Ectodermal cell (in vitro differentiated cells): ENCODE results near the gene SIK3.

Experiments
- H3K27ac ChIP-seq: 2 replicates; pipeline ENCODE4 v1.7.0; 2013; ENCODE audit warnings: mild to moderate bottlenecking, low read depth, low read length; ENCODE audit not compliant: insufficient read depth, poor library complexity, severe bottlenecking
- H3K27me3 ChIP-seq: 2 replicates; pipeline ENCODE4 v1.7.0; 2013; ENCODE audit warnings: mild to moderate bottlenecking, low read length; ENCODE audit not compliant: insufficient read depth, control insufficient read depth, poor library complexity, severe bottlenecking
- H3K36me3 ChIP-seq: one replicate; pipeline ENCODE4 v1.7.0; 2013; ENCODE audit warnings: low read length; ENCODE audit not compliant: control insufficient read depth, insufficient read depth
- H3K4me1 ChIP-seq: one replicate; pipeline ENCODE4 v1.7.0; 2013; ENCODE audit warnings: low read length; ENCODE audit not compliant: control insufficient read depth, insufficient read depth
- H3K4me3 ChIP-seq: 2 replicates; pipeline ENCODE4 v1.7.0; 2013; ENCODE audit warnings: low read depth, low read length, control low read depth; ENCODE audit not compliant: insufficient read depth
- H3K9me3 ChIP-seq: 2 replicates; pipeline ENCODE4 v1.7.0; 2013; ENCODE audit warnings: mild to moderate bottlenecking, low read length, moderate library complexity; ENCODE audit not compliant: control insufficient read depth
- WGBS, 2 experiments: methylation state at CpG; one replicate each; pipeline ENCODE4 v1.1.7; 2013; ENCODE audit warnings: missing lambda C conversion rate in 2 of 2; 5-methylcytosine and 5-hydroxymethylcytosine counted together

The SIK3 gene

DNA sequence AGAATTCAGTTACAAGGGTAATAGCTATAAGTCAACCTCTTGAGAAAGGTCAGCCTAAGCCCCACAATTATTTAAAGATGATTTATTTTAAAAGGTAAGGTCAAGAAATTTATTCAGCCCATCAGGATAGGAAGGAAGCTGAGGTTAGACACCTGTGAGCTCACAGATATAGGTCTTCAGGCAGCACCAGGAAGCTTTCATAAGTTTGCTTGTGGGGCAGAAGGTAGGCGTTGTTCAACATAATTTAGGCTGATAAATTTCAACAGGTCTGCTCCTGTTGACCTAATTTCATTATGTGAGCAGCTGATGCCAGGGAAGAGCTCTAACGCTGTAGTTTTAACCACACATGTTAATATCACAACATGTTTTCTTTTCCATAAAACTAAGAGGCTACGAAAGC, 142.7 kb downstream of the SIK3 start:
- peaks cover 3% of the 10 kb centered on the region for H3K4me1 ChIP-seq
- H3K4me3 ChIP-seq: no peak overlapping the region
- H3K27me3 ChIP-seq: no peaks in the 10 kb centered on the region
- peaks cover 4% of the 10 kb centered on the region for H3K36me3 ChIP-seq
- no peaks in the 10 kb centered on the region for H3K9me3 ChIP-seq
- 89 to 95% methylated on average over 3 of the region's 3 CpGs for WGBS, 2 experiments
- H3K27ac ChIP-seq: no peak overlapping the region

DNA sequence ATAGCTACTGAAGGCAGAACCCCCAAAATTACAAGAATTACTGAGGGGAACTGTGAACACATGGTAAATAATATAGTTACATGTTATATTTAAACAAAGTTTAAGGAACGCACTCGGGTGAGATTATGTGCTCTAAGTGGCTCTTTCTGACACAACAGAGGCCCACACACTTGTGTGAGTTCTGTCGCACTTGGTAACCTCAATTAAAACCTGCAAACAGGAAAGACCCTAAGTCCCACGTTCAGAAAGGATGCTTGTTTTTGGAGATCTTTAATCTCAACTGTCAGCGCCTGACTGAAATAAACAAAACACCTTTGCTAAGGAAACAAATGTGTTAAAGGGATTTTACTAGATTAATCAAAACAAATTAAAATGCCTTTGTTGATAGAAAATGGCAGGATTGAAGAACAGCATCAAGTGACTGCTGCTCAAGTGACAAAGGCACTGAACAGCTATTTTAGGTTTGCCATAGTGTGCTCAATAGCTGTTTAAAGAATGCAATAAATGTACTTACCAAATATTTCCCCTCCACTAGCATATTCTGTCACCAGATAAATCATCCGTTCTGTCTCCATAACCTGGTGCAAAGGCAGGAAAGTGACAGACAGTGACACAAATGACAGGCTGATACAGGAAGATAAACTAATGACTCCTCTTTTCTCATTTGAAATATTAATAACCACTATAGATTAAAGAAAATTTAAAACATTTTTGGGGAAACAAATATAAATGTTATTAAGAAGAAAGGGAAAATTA, 144.5 kb downstream of the SIK3 start:
- Histone ChIP-seq H3K4me3 (no peak overlapping the region), H3K9me3 (no peaks in the 10 kb centered on the region), H3K4me1 (peaks cover 3% of the 10 kb centered on the region), H3K36me3 (peaks cover 4% of the 10 kb centered on the region), H3K27me3 (no peaks in the 10 kb centered on the region), H3K27ac (no peak overlapping the region)
- WGBS, 2 experiments: 92 to 95% methylated on average over 6 of the region's 6 CpGs

DNA sequence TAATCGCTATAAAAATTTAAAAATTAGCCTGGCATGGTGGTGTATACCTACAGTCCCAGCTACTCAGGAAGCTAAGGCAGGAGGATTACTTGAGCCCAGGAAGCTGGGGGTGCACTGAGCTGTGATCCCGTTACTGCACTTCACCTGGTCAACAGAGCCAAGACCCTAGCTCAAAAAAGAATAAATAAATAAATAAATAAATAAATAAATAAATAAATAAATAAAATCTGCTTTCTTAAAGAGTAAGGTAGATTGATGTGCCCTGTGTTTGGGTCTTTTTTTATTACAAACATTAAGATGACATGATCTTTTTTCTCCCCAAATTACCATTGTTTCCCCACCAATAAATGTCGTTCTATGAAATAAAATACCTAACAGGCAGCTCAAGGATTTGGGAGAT, 146.5 kb downstream of the SIK3 start:
- 87 to 88% methylated on average over 2 to 3 of the region's 3 CpGs for WGBS, 2 experiments
- Histone ChIP-seq H3K36me3 (peaks cover 4% of the 10 kb centered on the region), H3K4me3 (no peak overlapping the region)

DNA sequence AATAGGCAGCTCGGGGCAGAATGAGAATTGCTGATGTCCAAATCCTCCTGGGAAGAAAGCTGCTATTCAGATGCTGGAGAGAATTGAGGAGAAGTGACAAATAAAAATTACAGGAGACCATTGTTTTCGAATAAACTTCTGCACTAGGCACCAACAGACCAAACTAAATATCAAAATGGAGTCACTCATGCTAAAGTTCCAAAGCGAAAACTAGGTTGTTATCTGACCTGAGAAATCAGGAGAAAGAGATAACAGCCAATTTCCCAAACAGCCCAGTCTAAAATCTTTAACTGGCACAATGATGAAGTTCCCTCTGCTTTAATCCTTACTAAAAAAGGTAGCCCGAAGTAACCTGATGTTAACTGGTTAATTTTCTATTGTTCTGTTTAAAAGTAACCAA, 148.0 kb downstream of the SIK3 start:
- peaks cover 4% of the 10 kb centered on the region for H3K36me3 ChIP-seq
- H3K4me1 ChIP-seq: no peaks in the 10 kb centered on the region
- H3K4me3 ChIP-seq: no peak overlapping the region
- no peaks in the 10 kb centered on the region for H3K27me3 ChIP-seq
- WGBS, 2 experiments: 98 to 100% methylated on average over 4 of the region's 4 CpGs
- H3K9me3 ChIP-seq: no peaks in the 10 kb centered on the region
- H3K27ac ChIP-seq: no peak overlapping the region

More for the DNA sequence above, 146.5 kb downstream of the SIK3 start:
- Histone ChIP-seq H3K4me1 (peaks cover 3% of the 10 kb centered on the region), H3K27ac (no peak overlapping the region), H3K9me3 (no peaks in the 10 kb centered on the region), H3K27me3 (no peaks in the 10 kb centered on the region)

DNA sequence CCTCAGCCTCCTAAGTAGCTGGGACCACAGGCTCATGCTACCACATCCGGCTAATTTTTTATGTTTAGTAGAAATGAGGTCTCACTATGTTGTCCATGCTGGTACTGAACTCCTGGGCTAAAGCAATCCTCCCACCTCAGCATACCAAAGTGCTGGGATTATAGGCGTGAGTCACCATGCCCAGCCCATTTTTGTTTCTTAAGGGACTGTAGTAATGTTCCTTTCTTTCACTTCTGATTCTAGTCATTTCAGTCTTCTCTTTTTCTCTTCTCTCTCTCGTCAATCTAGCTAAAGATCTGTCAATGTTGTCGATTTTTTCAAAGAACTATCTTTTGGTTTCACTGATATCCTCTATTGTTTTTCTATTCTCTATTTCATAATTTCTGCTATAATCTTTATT, 149.8 kb downstream of the SIK3 start:
- H3K4me1 ChIP-seq: no peaks in the 10 kb centered on the region
- 96% methylated on average over 4 of the region's 4 CpGs for WGBS, 2 experiments
- no peaks in the 10 kb centered on the region for H3K27me3 ChIP-seq

DNA sequence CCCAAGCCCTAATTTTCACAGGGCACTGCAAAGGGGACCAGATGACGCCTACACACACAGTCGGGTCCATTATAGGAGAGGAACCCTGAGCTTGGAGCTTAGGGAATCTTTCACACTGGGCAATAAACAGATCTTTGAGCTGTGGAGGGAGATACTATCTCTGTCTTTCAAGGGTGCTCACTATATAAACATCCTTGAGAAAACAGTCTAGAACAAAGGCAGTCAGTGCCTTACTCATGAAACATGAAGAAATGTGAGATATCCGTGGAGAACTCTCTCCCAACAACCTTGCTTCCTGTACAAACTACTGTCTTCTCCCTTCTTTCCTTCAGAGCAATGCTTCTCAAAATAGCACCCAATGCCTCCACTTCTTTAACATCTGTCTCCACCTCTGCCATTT, 151.8 kb downstream of the SIK3 start:
- no peaks in the 10 kb centered on the region for H3K4me1 ChIP-seq
- H3K27ac ChIP-seq: no peak overlapping the region
- H3K4me3 ChIP-seq: no peak overlapping the region
- no peaks in the 10 kb centered on the region for H3K27me3 ChIP-seq
- no peaks in the 10 kb centered on the region for H3K9me3 ChIP-seq
- H3K36me3 ChIP-seq: no peaks in the 10 kb centered on the region
- WGBS, 2 experiments: 79 to 93% methylated on average over 3 of the region's 3 CpGs

More for the DNA sequence above, 149.8 kb downstream of the SIK3 start:
- H3K27ac ChIP-seq: no peak overlapping the region
- H3K36me3 ChIP-seq: no peaks in the 10 kb centered on the region
- H3K9me3 ChIP-seq: no peaks in the 10 kb centered on the region
- H3K4me3 ChIP-seq: no peak overlapping the region

DNA sequence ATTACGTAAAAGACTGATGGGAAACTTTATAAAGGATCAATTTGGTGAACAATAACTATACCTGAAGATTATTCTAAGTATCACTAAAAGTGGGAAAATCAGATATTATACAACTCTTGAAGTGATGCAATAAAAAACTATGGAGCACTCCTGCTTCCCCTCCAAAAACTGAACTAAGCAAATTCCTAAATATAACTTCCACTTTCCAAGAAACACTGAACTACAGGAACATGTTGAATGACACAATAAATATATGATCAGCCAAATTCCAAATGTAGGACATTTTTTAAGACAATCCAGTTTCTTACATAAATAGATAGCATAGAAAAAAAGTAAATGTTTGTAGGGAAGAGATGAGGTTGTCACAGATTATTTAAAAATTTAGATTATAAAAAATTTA, 158.7 kb downstream of the SIK3 start:
- no peaks in the 10 kb centered on the region for H3K36me3 ChIP-seq
- no peaks in the 10 kb centered on the region for H3K27me3 ChIP-seq
- H3K4me1 ChIP-seq: no peaks in the 10 kb centered on the region
- no peak overlapping the region for H3K27ac ChIP-seq
- 100% methylated on average over 1 of the region's 1 CpG; no CpG with 5 or more reads in 1 of the 2 experiments for WGBS, 2 experiments
- no peak overlapping the region for H3K4me3 ChIP-seq
- no peaks in the 10 kb centered on the region for H3K9me3 ChIP-seq

DNA sequence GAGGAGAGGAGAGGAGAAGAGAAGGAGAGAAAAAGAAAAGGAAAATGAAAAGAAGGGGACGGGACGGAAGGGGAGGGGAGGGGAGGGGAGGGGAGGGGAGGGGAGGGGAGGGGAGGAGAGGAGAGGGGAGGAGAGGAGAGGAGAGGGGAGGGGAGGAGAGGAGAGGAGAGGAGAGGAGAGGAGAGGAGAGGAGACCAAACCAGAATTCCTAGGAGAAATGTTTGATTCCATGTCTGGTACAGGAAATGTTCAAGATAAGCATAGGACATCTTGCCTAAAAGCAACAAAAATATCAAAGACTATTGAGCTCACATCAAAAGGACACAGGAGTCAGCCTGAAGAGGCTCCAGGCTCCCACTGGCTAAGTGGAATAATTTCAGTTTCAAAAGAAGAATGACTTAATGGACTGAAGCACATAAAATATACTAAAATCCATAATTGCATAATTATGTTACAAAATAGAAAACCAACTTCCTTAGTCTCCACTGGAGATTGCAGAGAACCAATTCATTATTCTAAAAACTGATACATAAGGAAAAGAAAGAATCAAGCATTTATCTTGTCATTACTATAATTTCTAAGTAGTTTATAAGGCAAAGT, 159.7 kb downstream of the SIK3 start:
- Histone ChIP-seq H3K4me3 (no peak overlapping the region), H3K9me3 (no peaks in the 10 kb centered on the region), H3K4me1 (no peaks in the 10 kb centered on the region), H3K27me3 (no peaks in the 10 kb centered on the region), H3K36me3 (no peaks in the 10 kb centered on the region), H3K27ac (no peak overlapping the region)
- no CpG with 5 or more reads among the region's 2 CpGs for WGBS, 2 experiments

DNA sequence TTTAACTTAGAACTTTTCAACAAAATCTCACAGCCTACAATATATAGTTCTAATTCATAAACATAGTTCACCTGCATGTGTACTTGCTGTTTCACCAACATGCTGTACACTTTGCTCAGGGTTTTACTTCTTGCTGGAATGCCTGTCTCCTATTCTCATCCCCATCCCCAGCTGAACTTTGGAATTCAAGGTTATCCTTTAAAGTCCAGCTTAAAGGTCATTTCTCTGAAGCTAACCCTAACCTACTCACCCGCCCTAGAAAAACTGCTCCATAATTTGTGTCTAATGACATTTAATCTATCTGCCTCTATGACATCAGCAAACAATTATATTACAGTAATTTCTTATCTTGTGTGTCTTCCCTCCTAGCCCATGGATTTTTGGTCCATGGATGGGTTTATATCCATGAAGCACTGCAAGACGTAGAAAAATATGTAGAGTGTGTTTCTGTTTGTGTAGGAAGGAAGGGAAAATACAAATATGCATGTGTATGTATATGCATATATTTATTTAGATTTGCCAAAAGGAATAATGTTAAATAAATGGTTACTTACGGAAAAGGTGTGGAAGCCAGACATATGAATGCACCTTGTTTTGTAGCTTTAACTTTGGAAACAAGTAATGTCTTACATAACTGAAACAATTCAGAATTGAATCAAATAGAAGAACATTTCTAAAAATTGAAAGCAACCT, 161.3 kb downstream of the SIK3 start:
- no peak overlapping the region for H3K4me3 ChIP-seq
- 88 to 93% methylated on average over 3 of the region's 3 CpGs for WGBS, 2 experiments
- H3K4me1 ChIP-seq: no peaks in the 10 kb centered on the region
- no peaks in the 10 kb centered on the region for H3K27me3 ChIP-seq
- H3K9me3 ChIP-seq: no peaks in the 10 kb centered on the region
- H3K36me3 ChIP-seq: no peaks in the 10 kb centered on the region
- H3K27ac ChIP-seq: no peak overlapping the region

DNA sequence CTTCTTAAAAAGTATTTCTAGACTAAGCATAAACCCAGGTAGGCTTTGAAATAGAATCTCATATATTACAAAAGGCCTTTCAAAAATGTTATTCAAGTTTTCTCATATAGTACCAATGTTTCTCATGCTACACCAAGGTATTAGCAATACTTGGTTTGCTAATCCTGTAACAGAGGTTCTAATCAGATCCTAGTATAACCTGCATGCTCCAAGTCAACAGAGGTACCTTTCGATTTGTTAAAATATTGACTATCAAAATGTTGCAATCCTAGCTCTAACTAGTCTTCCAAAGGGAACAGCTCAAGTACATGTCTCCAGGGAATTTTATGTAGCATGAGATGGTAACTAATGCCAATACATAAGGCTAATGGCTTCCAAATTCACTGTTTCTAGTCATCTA, 162.7 kb downstream of the SIK3 start:
- Histone ChIP-seq H3K4me3 (no peak overlapping the region), H3K36me3 (no peaks in the 10 kb centered on the region), H3K4me1 (no peaks in the 10 kb centered on the region), H3K27me3 (no peaks in the 10 kb centered on the region), H3K9me3 (no peaks in the 10 kb centered on the region), H3K27ac (no peak overlapping the region)
- 91 to 96% methylated on average over 1 of the region's 1 CpG for WGBS, 2 experiments
